NAMALWA (cell line): ENCODE data around the gene HNRNPA0.

ENCODE experiments used
- DNase-seq: peaks from one replicate; pipeline ENCODE4 v3.0.0-alpha.2; 2015; ENCODE audit warnings: low spot score

HNRNPA0 gene

DNA sequence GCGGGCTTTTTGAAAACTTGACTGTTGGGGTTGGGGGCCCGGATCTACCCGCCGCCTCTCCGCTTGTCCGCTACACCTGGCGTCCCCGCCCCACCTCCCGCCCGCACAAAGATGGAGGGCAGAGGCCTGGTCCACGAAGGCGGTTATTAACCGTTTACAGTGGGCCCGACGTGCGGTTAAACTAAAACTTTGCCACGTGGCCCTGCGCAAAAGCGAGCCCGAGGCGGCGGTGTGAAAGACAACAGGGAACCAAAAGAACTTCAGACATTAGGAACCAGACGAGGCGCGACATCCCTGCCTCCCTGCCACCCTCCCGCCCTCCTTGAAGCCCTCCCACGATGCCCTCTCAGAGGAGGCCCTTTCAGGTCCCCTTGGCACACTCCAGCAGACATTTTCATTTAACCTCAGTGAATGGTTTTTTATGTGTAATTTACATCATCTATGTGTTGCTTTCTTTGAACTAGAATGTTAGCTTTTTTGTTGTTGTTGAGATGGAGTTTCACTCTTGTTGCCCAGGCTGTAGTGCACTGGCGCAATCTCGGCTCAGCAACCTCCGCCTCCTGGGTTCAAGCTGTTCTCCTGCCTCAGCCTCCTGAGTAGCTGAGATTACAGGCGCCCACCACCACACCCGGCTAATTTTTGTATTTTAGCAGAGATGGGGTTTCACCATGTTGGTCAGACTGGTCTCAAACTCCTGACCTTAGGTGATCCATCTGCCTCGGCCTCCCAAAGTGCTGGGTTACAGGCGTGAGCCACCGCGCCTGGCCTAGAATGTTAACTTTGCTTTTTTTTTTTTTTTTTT lies 999 bp upstream of the HNRNPA0 start:
- DNase-seq, result no peak

GRCh38 chr5:137753691-137754187 lies 424 bp downstream of the HNRNPA0 start:
- DNase-seq, result no peak

DNA sequence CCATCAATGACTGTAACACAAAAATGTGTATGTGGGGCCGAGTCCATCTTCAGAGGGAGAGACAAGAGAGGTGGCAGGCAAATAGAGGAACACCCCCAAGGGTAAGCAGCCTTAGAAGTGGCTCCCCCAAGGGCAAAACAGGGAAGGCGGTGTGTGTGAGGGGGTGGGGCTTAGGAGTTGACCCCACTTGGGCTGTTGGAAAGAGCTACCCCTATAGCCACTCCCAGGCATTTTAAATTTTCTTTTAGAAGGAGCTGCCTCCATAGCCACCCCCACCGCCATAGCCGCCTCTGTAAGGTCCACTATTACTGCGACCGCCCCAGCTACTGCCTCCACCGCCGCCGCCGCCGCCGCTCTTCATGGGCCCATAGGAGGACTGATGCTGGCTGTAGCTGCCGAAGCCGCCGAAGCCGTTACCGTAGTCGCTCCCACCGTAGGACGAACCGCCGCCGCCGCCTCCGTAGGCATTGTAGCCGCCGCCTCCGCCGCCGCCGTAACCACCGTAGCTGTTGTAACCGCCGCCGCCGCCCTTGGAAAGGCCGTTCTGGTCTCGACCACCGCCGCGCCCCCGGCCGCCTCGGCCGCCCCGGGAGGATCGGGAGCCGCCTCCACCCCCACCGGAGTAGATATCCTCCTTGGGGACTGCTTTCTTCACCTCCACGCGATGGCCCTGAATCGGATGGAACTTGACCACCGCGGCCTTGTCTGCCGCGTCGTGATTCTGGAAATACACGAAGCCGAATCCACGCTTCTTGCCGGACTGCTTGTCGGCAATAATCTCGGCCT lies 1.1 kb downstream of the HNRNPA0 start:
- peak; percentile 64 for DNase-seq

DNA sequence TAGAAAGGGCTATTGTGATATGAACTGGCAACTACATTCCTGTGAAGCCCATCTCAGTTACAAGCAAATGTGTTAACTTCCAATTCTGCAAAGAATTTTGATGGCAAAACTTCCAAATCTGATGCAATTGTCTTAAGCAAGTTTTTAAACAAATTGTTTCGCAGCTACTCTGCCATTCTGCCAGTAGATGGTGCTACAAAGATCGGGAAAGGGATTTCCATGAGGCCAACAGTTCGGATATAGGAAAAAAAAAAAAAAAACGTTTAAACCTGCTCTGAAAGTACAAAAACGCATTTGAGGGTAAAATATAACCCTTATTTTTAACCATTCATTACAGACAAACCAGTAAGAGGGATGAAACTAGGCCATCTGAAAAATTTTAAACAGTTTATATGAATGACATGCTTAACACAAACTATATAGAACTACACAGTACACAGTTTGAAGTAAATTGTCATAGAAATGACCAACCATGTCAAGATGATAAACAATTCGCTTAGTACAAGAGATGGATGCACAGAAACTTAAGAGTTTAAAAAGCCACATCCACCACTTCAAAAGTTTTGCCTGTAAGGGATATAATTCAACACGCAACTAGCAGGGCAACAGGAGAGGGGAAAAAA lies 2.2 kb downstream of the HNRNPA0 start:
- peak; percentile 62 for DNase-seq

GRCh38 chr5:137750436-137750835 lies 3.7 kb downstream of the HNRNPA0 start:
- DNase-seq, result no peak

DNA sequence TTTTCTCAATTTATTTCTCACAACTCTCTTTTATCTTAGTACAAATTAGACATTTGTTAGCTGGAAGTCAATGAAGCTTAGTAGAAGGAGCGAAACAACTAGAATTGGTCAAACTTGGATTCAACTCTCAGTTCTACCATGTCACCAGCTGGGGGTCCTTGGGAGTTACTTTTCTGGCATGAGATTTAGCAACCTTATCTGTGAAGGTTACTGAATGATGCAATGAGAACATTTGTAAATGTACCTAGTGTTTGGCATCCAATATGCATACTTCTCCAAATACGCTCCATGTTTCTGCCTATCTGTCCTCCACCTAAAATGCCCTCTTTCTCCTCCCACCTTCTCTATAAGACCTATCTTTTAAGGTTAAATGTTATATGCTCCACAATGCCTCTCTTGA lies 6.3 kb downstream of the HNRNPA0 start:
- no peak for DNase-seq

DNA sequence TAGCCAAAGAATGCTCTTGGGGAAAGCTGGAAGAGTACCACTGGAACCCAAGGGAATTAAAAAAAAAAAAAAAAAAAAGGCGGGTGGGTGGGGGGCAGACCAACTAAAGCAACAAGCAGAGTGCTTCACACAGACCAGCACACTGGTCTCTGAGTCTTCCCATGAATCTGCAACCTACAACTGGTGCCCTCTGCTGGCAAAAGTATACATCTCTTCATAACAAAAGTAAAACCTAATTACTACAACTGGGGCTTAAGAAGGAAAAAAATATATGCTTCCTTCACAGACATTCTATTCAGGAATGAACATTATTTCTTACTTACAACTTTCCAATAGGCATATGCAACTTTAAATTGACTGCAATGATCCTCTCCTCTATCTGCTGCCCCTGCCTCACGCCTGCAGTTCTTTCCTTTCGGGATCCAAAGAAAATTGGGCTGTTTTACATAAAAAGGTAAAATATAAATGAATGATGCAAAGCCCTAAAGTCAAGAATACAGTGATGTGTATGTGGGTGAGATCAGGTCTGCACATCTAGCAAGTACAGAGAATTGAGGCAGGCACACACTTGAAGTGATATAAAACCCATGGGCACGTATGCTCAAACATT lies 11.0 kb downstream of the HNRNPA0 start:
- DNase-seq, result peak; percentile 90

GRCh38 chr5:137741718-137742117 lies 12.4 kb downstream of the HNRNPA0 start:
- no peak for DNase-seq

GRCh38 chr5:137739737-137740136 lies 14.4 kb downstream of the HNRNPA0 start:
- DNase-seq, result no peak

DNA sequence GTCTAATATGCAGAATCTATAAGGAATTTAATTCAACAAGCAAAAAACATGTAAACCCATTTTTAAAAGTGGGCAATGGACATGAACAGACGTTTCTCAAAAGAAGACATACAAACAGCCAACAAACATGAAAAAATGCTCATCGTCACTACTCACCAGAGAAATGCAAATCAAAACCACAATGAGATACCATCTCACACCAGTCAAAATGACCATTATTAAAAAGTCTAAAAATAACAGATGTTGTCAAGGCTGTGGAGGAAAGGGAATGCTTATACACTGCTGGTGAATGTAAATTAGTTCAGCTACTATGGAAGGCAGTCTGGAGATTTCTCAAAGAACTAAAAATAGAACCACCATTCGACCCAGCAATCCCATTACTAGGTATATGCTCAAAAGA lies 15.2 kb downstream of the HNRNPA0 start:
- no peak for DNase-seq

DNA sequence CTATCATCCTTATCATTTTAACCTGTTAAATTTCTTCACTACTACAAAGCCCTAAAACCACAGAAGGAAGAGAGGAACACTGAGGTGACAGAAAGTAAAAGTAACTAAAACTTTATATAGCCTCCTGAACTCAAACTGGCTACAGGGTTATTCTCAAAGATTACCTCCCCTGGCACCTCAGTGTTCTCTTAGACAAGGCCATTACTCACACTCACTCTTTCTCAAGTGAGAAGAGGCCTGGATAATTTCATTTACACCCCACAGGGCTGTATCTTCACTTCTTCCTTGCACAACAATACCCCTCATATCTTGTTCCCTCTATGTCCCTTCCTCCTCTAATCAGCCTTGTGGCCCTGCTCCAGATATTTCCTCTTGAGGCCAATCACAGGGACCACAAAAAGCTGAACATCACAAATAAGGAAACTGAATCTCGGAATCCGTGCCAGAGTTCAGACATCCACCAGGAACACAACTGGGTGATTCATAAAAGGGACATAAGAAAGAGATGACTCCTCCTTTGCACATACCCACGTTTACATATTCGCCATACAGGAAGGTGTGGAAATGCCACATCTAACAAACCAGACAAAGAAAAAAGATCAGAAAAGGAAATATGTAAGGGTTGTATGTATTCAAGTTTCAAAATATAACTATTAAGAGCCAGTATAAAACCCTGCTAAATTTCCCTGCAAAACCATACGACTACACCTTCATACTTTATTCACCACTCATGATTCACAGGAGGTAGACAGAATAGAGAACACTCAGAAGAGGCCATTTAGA lies 16.6 kb downstream of the HNRNPA0 start:
- no peak for DNase-seq

- no peak for DNase-seq
These were observed 17.7 kb downstream of the HNRNPA0 start for GRCh38 chr5:137736496-137736895.

DNA sequence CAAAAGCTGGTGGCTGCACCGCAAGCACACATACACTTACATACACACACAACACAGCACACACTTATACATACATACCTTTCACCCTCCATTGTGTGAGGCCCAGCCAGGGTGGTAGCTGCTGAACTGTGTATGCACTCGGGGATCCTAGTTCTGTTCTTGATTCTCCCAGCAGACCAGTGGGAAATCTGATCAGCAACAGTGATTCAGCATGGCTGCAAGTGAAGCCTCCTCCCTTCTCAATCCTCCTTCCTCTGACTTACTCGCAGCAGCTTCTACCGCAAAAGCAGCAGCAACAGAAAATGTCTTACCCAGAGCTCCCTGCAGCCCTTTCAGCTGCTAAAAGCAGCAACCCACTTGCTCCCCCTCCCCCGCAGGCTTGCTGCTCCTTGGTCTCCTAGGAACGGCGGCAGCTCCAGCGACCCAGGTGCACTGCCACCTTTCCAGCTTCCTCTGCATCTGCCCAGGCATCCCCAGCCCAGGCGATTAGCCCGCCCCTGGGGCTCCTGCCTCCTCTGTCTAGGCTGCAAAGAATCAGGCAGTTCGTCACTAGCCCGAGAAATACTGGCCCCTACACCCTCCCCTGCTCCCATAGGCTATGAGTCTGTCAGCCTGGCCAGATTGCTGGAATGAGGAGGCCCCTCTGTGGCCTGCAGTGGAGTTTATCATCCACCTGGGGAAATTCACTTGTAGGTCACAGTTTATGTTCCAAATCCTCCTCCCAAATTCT lies 18.4 kb downstream of the HNRNPA0 start, which contains the start of gene KLHL3:
Gene KLHL3 (minus strand): TSS at position 535 of the 730 bp plus-strand sequence. CDS start 443 bp downstream, at position 92.
- peak; percentile 45 for DNase-seq

DNA sequence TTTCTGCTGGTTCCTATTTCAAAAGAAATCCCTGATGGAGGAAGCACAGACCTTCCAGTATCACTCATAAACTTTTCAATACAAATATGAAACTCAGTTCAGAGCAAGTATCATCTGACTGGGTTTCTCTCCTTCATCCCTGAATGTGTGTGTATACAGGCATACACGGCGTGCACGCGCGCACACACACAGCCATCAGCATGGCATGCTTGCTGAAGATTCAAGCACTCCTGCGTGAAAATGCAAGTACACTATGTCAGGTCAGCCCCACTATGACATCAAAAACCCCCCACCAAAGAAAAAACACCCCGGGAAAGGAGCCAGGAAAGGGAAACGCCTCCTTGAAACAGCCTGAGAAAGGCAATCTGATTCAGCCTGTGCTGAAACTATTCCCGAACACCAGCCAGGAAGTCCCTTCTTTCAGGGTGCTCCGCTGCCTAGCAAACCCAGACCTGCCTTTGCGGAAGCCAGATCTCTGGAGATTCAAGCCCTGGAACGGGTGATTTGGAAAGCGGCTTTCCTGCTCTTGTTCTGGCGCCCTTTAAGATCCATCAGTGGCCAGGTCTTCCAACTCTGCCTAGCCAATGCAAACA lies 19.1 kb downstream of the HNRNPA0 start:
- DNase-seq, result peak; percentile 24

DNA sequence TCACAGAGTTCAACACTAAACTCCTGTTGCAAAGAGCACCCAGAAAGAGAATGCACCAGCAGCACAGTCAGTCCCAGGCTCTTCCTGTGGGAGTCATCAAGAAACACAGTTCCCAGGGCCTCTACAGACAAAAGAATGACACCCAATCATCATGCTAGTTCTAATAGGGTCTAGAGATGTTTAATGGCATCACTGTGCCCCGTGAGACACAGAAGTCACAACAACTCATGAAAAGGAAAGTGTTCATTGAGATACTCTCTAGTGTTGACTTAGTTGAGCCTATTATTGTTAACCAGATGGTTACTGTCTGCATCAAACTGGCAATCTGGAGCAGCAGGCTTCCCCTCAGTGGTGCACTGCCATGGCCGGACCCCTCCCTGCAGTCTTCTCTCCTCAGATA lies 19.8 kb downstream of the HNRNPA0 start:
- DNase-seq, result no peak

DNA sequence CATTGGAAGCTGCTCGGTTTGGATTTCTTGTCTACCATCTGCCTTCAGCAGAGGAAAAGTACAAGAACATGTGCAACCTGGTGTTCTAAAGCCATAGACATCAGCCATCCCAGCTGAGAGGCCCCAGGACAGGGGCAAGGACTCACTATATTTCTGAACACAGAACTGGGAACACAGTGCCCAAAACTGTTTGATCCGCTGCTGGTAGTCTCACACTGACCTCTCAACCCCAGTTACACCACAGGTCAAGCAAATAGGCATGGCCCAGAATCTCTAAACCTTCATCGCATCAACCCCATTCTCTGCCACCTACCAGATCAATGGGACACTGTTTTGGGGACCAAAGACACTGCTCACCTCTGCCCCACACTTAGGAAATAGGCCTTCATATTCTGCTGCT lies 20.2 kb downstream of the HNRNPA0 start:
- no peak for DNase-seq

- DNase-seq, result no peak
These were observed 21.2 kb downstream of the HNRNPA0 start for GRCh38 chr5:137733006-137733405.

GRCh38 chr5:137731176-137731575 lies 23.0 kb downstream of the HNRNPA0 start:
- DNase-seq, result no peak

DNA sequence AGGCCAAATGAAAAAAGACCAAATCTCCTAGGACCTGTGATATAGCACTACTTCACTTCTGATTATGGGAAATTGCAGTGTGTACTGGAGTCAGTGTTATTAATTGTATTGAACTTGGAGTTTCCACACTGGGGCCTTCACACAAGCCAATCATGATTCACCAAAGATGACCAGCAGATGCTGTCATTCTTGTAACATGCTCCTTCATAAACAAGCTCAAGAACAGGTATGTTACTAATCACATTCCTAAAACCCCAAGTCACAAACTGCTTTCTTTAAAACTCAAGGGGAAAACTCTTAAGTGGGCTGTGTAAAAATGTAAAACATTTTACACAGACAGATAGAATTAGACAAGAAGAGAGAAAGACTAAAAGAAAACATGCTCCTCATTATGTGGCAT lies 23.8 kb downstream of the HNRNPA0 start:
- DNase-seq, result no peak

DNA sequence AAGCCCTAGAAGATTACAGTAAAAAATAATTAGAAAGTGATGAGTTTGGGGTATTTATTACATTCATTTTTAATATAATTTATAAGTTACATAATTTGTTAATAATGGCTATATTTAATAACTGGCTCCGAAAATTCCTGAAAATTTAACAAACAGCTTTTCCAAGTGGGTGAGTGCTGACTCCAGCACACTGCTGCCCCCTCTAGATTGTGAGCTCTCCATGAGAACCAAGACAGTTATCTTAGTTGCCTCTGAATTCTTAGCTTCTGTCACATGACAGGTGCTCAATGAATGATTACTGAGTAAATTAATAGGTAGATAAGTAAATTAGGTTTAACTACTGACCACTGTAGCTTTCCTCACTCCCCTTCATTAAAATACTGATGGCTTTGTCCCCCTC lies 26.1 kb downstream of the HNRNPA0 start:
- DNase-seq, result no peak
